Measurements from ENCODE around the gene CHL1.

CHL1 gene

DNA sequence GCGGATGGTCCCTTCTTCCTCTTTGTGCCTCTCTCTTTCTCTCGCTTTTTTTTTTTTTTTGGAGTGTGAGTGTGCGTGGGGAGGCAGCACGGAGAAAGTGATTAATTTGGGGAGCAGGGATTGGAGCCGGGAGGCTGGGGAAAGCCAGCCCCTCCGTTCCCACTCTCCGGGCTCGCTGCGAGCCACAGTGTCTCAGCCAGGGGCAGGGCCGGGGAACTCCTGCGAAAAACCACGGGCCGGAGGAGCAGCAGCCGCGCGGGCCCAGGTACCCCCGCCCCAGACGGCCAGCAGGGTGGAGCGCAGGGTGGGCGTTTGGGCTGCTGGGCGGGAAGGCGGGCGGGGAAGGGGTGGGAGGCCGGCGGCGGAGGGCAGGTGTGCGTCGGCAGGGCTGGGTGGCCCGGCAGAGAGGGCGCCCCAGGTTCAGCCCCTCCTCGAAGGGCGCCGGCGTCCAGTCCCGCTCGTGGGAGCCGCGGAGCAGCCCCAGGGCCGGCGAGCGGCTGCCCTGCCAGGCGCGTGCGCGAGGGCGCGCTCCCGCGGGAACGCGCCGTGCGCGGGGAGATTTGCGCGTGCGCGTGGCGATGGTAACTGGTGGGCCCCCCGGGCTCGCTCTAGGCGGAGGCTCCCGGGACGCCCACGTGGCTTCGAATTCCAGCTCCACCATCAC, 1.4 kb downstream of the CHL1 start:
- TF ChIP-seq, protein P1, sequence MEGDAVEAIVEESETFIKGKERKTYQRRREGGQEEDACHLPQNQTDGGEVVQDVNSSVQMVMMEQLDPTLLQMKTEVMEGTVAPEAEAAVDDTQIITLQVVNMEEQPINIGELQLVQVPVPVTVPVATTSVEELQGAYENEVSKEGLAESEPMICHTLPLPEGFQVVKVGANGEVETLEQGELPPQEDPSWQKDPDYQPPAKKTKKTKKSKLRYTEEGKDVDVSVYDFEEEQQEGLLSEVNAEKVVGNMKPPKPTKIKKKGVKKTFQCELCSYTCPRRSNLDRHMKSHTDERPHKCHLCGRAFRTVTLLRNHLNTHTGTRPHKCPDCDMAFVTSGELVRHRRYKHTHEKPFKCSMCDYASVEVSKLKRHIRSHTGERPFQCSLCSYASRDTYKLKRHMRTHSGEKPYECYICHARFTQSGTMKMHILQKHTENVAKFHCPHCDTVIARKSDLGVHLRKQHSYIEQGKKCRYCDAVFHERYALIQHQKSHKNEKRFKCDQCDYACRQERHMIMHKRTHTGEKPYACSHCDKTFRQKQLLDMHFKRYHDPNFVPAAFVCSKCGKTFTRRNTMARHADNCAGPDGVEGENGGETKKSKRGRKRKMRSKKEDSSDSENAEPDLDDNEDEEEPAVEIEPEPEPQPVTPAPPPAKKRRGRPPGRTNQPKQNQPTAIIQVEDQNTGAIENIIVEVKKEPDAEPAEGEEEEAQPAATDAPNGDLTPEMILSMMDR (IDR thresholded peaks at IDR 0.05; ENCODE audit: insufficient read depth, low read depth, low read length, missing control alignments): no peak
- peak overlapping the region; percentile 40 for H3K4me3 ChIP-seq (ENCODE audit: low read length)
- no peak for DNase-seq (ENCODE audit: low read depth)

- TF ChIP-seq, protein P1 (IDR thresholded peaks at IDR 0.05; ENCODE audit: insufficient read depth, low read depth, low read length, missing control alignments): no peak
- no peak for DNase-seq (ENCODE audit: low read depth)
- H3K4me3 ChIP-seq (ENCODE audit: low read length): no peak overlapping the region
Measured at GRCh38 chr3:199835-200234, 3.3 kb downstream of the CHL1 start.

DNA sequence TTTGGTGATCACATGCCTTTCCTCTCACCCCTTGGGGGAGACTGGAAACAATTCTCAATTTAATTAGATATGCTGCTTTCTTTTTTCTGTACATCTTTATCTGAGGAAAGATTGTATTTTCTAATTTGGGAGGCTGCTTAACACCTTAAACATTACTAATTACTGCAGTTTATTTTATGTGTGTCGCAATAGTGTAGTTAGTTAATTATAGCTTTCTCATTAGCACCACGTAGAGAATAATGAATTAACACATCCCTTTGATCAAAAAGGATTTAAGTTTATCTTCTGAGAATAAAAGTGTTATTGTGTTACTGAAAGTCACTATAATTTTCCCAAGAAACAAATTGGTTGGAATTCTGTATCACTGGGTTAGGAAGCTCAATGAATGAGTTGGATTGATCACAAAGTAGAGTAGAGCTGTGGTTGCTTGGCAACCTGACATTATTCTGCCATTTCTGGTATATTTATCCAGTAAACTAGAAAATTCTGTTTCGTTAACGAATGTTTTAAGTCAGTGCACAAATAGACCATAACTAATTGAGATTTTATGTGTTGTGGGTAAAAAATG, 4.3 kb downstream of the CHL1 start:
- TF ChIP-seq, protein P1 (IDR thresholded peaks at IDR 0.05; ENCODE audit: insufficient read depth, low read depth, low read length, missing control alignments): no peak
- no peak for DNase-seq (ENCODE audit: low read depth)
- no peak overlapping the region for H3K4me3 ChIP-seq (ENCODE audit: low read length)

DNA sequence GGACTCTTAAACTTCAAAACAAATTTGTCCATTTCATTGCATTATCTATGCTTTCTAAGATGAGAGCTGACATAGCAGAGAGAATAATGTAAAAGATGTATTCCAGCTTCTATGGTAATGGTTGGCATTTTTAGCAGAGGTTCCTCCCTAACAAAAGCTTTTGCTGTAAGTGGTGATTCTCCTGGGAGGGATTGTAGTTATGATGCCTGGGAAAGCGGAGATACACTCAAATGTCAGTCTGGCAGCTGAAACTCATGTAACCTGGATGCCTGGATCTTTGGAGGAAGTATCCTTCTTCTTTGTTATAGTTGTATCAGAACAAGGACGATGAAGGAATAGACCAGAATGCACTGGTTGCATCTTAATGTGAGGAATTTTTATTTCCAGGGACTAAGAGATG, 7.5 kb downstream of the CHL1 start:
- H3K4me3 ChIP-seq (ENCODE audit: low read length): no peak overlapping the region
- TF ChIP-seq, protein P1 (IDR thresholded peaks at IDR 0.05; ENCODE audit: insufficient read depth, low read depth, low read length, missing control alignments): no peak
- DNase-seq (ENCODE audit: low read depth): no peak

DNA sequence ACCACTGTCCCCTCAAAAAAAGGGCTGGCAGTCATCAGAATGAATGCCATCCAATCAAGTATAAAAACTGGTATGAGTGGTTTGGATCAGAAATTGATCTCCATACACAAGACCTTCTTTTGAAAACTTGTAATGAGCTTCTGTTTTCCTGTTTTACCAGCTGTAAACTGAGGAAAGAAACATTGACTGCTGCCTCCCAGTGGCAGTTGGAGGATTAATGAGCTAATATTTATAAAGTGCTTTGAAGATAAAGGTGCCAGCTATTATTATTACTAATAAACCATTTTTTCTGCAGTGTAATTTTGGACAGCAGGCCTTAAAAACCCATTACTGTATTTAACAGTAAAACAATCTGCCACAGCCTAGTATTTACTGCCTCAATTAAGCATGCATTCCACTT, 11.4 kb downstream of the CHL1 start:
- no peak for DNase-seq (ENCODE audit: low read depth)
- TF ChIP-seq, protein P1 (IDR thresholded peaks at IDR 0.05; ENCODE audit: insufficient read depth, low read depth, low read length, missing control alignments): peak; percentile 31

DNA sequence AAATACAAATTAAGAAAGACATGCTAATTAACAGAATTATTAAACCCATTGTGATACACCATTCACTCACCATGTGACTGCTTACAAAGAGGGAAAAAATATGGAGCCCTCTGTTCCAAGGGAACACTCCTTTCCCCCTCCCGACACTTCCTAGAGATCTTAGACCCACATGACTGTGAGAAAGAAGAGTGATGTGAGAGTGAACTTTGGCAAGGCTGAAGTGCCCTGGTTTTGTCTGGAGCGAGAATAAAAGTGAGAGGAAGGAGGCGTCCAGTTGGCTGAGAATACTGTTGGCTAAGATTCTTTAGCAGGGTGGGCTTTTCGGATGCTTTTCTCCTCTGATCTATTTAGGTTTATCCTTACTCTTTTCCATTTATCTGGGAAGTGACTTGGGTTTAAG, 14.1 kb downstream of the CHL1 start:
- H3K4me3 ChIP-seq (ENCODE audit: low read length): no peak overlapping the region
- TF ChIP-seq, protein P1 (IDR thresholded peaks at IDR 0.05; ENCODE audit: insufficient read depth, low read depth, low read length, missing control alignments): no peak
- no peak for DNase-seq (ENCODE audit: low read depth)

More for the DNA sequence above, 11.4 kb downstream of the CHL1 start:
- no peak overlapping the region for H3K4me3 ChIP-seq (ENCODE audit: low read length)

DNA sequence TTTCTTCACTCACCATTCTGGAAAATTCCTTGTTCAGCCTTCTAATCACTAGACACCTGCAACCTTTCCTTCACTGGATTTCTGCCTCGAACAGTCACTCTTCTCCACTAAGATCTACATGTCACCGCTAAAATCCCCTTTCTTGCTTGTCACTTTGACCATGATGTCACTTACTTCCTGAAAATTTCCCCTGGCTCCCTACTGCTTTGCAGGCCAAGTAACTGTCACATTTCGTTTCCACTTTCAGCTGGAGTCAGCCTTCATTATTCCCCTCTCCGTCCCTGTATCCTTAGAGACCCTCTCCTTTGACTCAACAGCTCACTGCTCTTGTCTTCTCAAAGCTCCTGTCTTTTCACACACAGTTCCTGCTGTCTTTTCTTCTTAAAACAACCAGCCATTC, 15.9 kb downstream of the CHL1 start:
- TF ChIP-seq, protein P1 (IDR thresholded peaks at IDR 0.05; ENCODE audit: insufficient read depth, low read depth, low read length, missing control alignments): no peak
- DNase-seq (ENCODE audit: low read depth): no peak
- H3K4me3 ChIP-seq (ENCODE audit: low read length): no peak overlapping the region

Measured in epithelial cell of esophagus (primary cell).